H1 (cell line): ENCODE measurements around the gene LAMB1. TPM values are rescaled to one million over a fixed set of nuclear protein-coding genes. Genes with fewer than 3 reads are reported as not detected.

Experiments used
- CTCF ChIA-PET: fragments of 300-600 bp; sonication (Branson Sonifier 250); formaldehyde crosslinking; loops from one replicate; lab custom pipeline; 2021; ENCODE audit not compliant: partially characterized antibody; lab: Charles Lee
- POLR2A ChIA-PET: fragments of 300-600 bp; sonication (Branson Sonifier 250); formaldehyde crosslinking; loops from one replicate; lab custom pipeline; 2021; ENCODE audit warnings: inconsistent platforms; ENCODE audit not compliant: partially characterized antibody; lab: Charles Lee
- DNase-seq, 2 experiments: peaks; one replicate each; pipeline versions ENCODE4 v3.0.0 to v3.0.0-alpha.2; 2010 to 2022; ENCODE audit warnings: low spot score in 2 of 2, low read depth in 1 of 2, mixed read lengths in 1 of 2
- FAIRE-seq: peaks from 2 replicates; lab custom pipeline; 2011; peaks lifted over from hg19 to GRCh38; lab: Jason Lieb, UNC
- H2AFZ ChIP-seq: 2 replicates; pipeline ENCODE4 v1.8.1; 2012; ENCODE audit warnings: low read length, inconsistent platforms
- H2AK5ac ChIP-seq: 2 replicates; pipeline ENCODE4 v1.6.1; 2013; ENCODE audit warnings: low read depth, low read length
- H2BK120ac ChIP-seq: replicated peaks from 2 replicates; pipeline ENCODE3; 2013; ENCODE audit warnings: low read depth, low read length, inconsistent platforms
- H2BK12ac ChIP-seq: 2 replicates; pipeline ENCODE4 v1.6.1; 2013; ENCODE audit warnings: low read depth, low read length
- H2BK15ac ChIP-seq: 2 replicates; pipeline ENCODE4 v1.6.1; 2013; ENCODE audit warnings: low read length
- H2BK20ac ChIP-seq: 2 replicates; pipeline ENCODE4 v1.6.1; 2013; ENCODE audit warnings: low read length
- H2BK5ac ChIP-seq: 2 replicates; pipeline ENCODE4 v1.6.1; 2013; ENCODE audit warnings: low read depth, low read length
- H3K14ac ChIP-seq: 2 replicates; pipeline ENCODE4 v1.6.1; 2013; ENCODE audit warnings: inconsistent platforms; ENCODE audit not compliant: insufficient read length
- H3K18ac ChIP-seq: 2 replicates; pipeline ENCODE4 v1.6.1; 2013; ENCODE audit warnings: low read length; ENCODE audit errors: extremely low read depth
- H3K23ac ChIP-seq: 2 replicates; pipeline ENCODE4 v1.6.1; 2013; ENCODE audit warnings: inconsistent platforms; ENCODE audit not compliant: insufficient read length
- H3K23me2 ChIP-seq: 2 replicates; pipeline ENCODE4 v1.6.1; 2013; ENCODE audit warnings: low read depth, low read length
- H3K27ac ChIP-seq: 2 replicates; pipeline ENCODE4 v1.6.1; 2011; ENCODE audit warnings: low read depth, low read length, inconsistent platforms
- H3K27me3 ChIP-seq, 4 experiments: replicated peaks in 1 of 4; 1 replicate in 1 of 4; 2 replicates in 3 of 4; pipeline versions ENCODE4 v1.6.1 to v1.8.1; 2011 to 2013; ENCODE audit warnings: low read length in 3 of 4, mild to moderate bottlenecking in 3 of 4, inconsistent platforms in 2 of 4, mixed read lengths in 2 of 4, moderate library complexity in 1 of 4; ENCODE audit not compliant: control insufficient read depth in 3 of 4, insufficient read depth in 3 of 4; ENCODE audit errors: extremely low read depth in 1 of 4
- H3K36me3 ChIP-seq, 4 experiments: 2 replicates each; pipeline versions ENCODE4 v1.6.1 to v1.8.1; 2011 to 2013; ENCODE audit warnings: mild to moderate bottlenecking in 4 of 4, low read length in 3 of 4, moderate library complexity in 2 of 4, control low read depth in 1 of 4, inconsistent platforms in 1 of 4; ENCODE audit not compliant: insufficient read depth in 4 of 4, control insufficient read depth in 2 of 4
- H3K4ac ChIP-seq: replicated peaks from 2 replicates; pipeline ENCODE3; 2013; ENCODE audit warnings: low read length, low read depth, mixed read lengths, inconsistent platforms; ENCODE audit not compliant: insufficient read length
- H3K4me1 ChIP-seq, 4 experiments: replicated peaks in 1 of 4; 1 replicate in 1 of 4; 2 replicates in 3 of 4; pipeline versions ENCODE4 v1.6.1 to v1.8.1; 2011 to 2013; ENCODE audit warnings: low read length in 3 of 4, inconsistent platforms in 2 of 4, mixed read lengths in 1 of 4; ENCODE audit not compliant: insufficient read depth in 4 of 4, control insufficient read depth in 3 of 4
- H3K4me2 ChIP-seq, 2 experiments: 2 replicates each; pipeline versions ENCODE4 v1.6.1 to v1.8.1; 2011 to 2013; ENCODE audit warnings: low read depth in 2 of 2, low read length in 2 of 2, control low read depth in 1 of 2, inconsistent platforms in 1 of 2, mild to moderate bottlenecking in 1 of 2; ENCODE audit not compliant: insufficient read depth in 1 of 2
- H3K4me3 ChIP-seq, 4 experiments: fragments of 200-600, 300-600 bp in 1 of 4; sonication (generic), shearing (Covaris generic), sonication (Bioruptor Twin) in 1 of 4; 2 replicates each; pipeline versions ENCODE4 v1.5.1 to v1.8.1; 2011 to 2016; ENCODE audit warnings: low read length in 4 of 4, low read depth in 3 of 4, control low read depth in 2 of 4, inconsistent platforms in 2 of 4, mild to moderate bottlenecking in 2 of 4, mixed read lengths in 1 of 4, moderate library complexity in 1 of 4; ENCODE audit not compliant: insufficient read depth in 2 of 4; ENCODE audit errors: extremely low read depth in 1 of 4
- H3K56ac ChIP-seq: replicated peaks from 2 replicates; pipeline ENCODE3; 2013; ENCODE audit warnings: low read depth, mild to moderate bottlenecking, mixed read lengths, low read length, inconsistent platforms; ENCODE audit not compliant: insufficient read length
- H3K79me1 ChIP-seq: 2 replicates; pipeline ENCODE4 v1.6.1; 2013; ENCODE audit warnings: low read depth, low read length, control low read depth
- H3K79me2 ChIP-seq, 2 experiments: 2 replicates each; pipeline versions ENCODE4 v1.6.1 to v1.8.1; 2012 to 2013; ENCODE audit warnings: low read length in 2 of 2, mild to moderate bottlenecking in 2 of 2, inconsistent platforms in 1 of 2; ENCODE audit not compliant: insufficient read depth in 2 of 2, control insufficient read depth in 1 of 2
- H3K9ac ChIP-seq, 4 experiments: replicated peaks in 1 of 4; 1 replicate in 1 of 4; 2 replicates in 3 of 4; pipeline versions ENCODE4 v1.6.1 to v1.8.1; 2011 to 2013; ENCODE audit warnings: low read depth in 3 of 4, low read length in 3 of 4, control low read depth in 2 of 4, mild to moderate bottlenecking in 2 of 4, moderate library complexity in 2 of 4, inconsistent platforms in 1 of 4; ENCODE audit errors: extremely low read depth in 1 of 4
- H3K9me3 ChIP-seq, 2 experiments: 2 replicates each; pipeline versions ENCODE4 v1.6.1 to v1.8.1; 2012 to 2013; ENCODE audit warnings: mild to moderate bottlenecking in 2 of 2, moderate library complexity in 2 of 2, control low read depth in 1 of 2, inconsistent platforms in 1 of 2, low read depth in 1 of 2, low read length in 1 of 2, mixed read lengths in 1 of 2; ENCODE audit not compliant: insufficient read depth in 2 of 2
- H4K20me1 ChIP-seq, 2 experiments: replicated peaks in 1 of 2; 2 replicates each; pipeline versions ENCODE3 to v1.8.1; 2011 to 2013; ENCODE audit warnings: inconsistent platforms in 2 of 2, low read length in 2 of 2, mild to moderate bottlenecking in 1 of 2; ENCODE audit not compliant: insufficient read depth in 2 of 2, control insufficient read depth in 1 of 2
- H4K5ac ChIP-seq: 2 replicates; pipeline ENCODE4 v1.6.1; 2013; ENCODE audit warnings: low read length, low read depth, mixed read lengths, inconsistent platforms; ENCODE audit not compliant: insufficient read length
- H4K8ac ChIP-seq: 2 replicates; pipeline ENCODE4 v1.8.0; 2013; ENCODE audit warnings: mild to moderate bottlenecking, moderate library complexity, low read length, inconsistent platforms; ENCODE audit not compliant: insufficient read depth; ENCODE audit errors: extremely low read depth
- H4K91ac ChIP-seq: replicated peaks from 2 replicates; pipeline ENCODE3; 2013; ENCODE audit warnings: low read length, mixed read lengths, inconsistent platforms; ENCODE audit not compliant: insufficient read length
- ASH2L ChIP-seq: fragments of 200-600, 300-600 bp; sonication (generic); IDR thresholded peaks from one replicate; pipeline ENCODE4 v1.7.1; 2017; ENCODE audit warnings: low read length
- BCL11A ChIP-seq, 2 experiments: IDR thresholded peaks; one replicate each; pipeline ENCODE4 v1.6.1; 2011; ENCODE audit warnings: low read depth in 2 of 2, low read length in 2 of 2, mild to moderate bottlenecking in 2 of 2
- BRCA1 ChIP-seq: IDR thresholded peaks from 2 replicates; pipeline ENCODE4 v1.6.1; 2012; ENCODE audit warnings: low read depth, low read length, improper control_type of control experiment
- EZH2 ChIP-seq: fragments of 200-600 bp; sonication (generic); IDR thresholded peaks from 2 replicates; pipeline ENCODE4 v1.7.1; 2012; ENCODE audit warnings: low read depth, mild to moderate bottlenecking, moderate library complexity, low read length, inconsistent platforms; ENCODE audit not compliant: severe bottlenecking
- GTF2F1 ChIP-seq: IDR thresholded peaks from 2 replicates; pipeline ENCODE4 v1.6.1; 2012; ENCODE audit warnings: low read depth, low read length, improper control_type of control experiment, borderline replicate concordance
- KDM5A ChIP-seq: fragments of 200-600 bp; IDR thresholded peaks from 2 replicates; pipeline ENCODE4 v1.7.1; 2012; ENCODE audit warnings: mild to moderate bottlenecking, low read length, inconsistent platforms, mixed read lengths
- NRF1 ChIP-seq: IDR thresholded peaks from 2 replicates; pipeline ENCODE4 v1.6.1; 2011; ENCODE audit warnings: mild to moderate bottlenecking, low read depth, low read length, improper control_type of control experiment
- TBP ChIP-seq: IDR thresholded peaks from 2 replicates; pipeline ENCODE4 v1.6.1; 2011; ENCODE audit warnings: low read depth, low read length, improper control_type of control experiment
- USF2 ChIP-seq: IDR thresholded peaks from 2 replicates; pipeline ENCODE4 v1.6.1; 2011; ENCODE audit warnings: low read length, improper control_type of control experiment
- YY1 ChIP-seq: IDR thresholded peaks from 2 replicates; pipeline ENCODE4 v1.6.1; 2011; ENCODE audit warnings: low read depth, mild to moderate bottlenecking, low read length
- ZNF274 ChIP-seq: IDR thresholded peaks from 2 replicates; pipeline ENCODE4 v1.7.0; 2012; ENCODE audit warnings: low read length, borderline replicate concordance; ENCODE audit errors: extremely low read depth
- whole genome bisulfite sequencing, 2 experiments: shearing (Covaris generic) in 1 of 2; methylation state at CpG; one replicate each; pipeline versions ENCODE4 v1.1.6 to v1.1.7; 2013 to 2015; ENCODE audit warnings: low lambda C conversion rate in 2 of 2, mixed read lengths in 2 of 2, inconsistent platforms in 1 of 2, low coverage in 1 of 2, missing lambda C conversion rate in 1 of 2; ENCODE audit not compliant: insufficient replicate concordance in 2 of 2, insufficient coverage in 1 of 2, insufficient read length in 1 of 2; ENCODE audit errors: extremely low coverage in 1 of 2, missing lambda C conversion rate in 1 of 2; 5-methylcytosine and 5-hydroxymethylcytosine counted together
- polyA plus RNA-seq, 7 experiments: library from polyadenylated mRNA; depleted of rRNA in 3 of 7; stranded (reverse) in 5 of 7; unstranded in 2 of 7; fragments of >200 nt in 5 of 7; fragments of 200-250 nt in 2 of 7; gene quantifications; 1 replicate in 5 of 7; 2 replicates in 1 of 7; 4 replicates in 1 of 7; pipeline versions ENCODE4 v1.2.1 to v1.2.3, GENCODE V29; 2011 to 2013; ENCODE audit warnings: missing spikeins in 2 of 7, mixed read lengths in 2 of 7
- total RNA-seq: library from RNA; stranded (reverse); fragmentation: NEBNext Ultra II Directional; extraction: Animal tissue kit (Norgen Biotek cat#: 25700); gene quantifications from 2 replicates; pipeline ENCODE4 v1.2.1, GENCODE V29; 2021

LAMB1 gene
- total and polyA plus RNA-seq, 2 of the 8 experiments (the other 6 are each of a cell fraction or from before 2014, with no cell fraction given): 31.9 to 38.5 TPM

GRCh38 chr7:107972941-107973376, 30.0 kb downstream of the LAMB1 start:
- no peak overlapping the region for H3K14ac ChIP-seq
- H2BK15ac ChIP-seq: no peak overlapping the region
- H2AK5ac ChIP-seq: no peak overlapping the region
- H4K20me1 ChIP-seq: no peaks in the 10 kb centered on the region
- H4K91ac ChIP-seq: no peak overlapping the region
- CTCF ChIA-PET: interaction anchor here (0.8 to 2.7 kb wide), 4 partner anchors 10 to 44 kb away, joined by 3 to 19 read pairs (median 6); no protein-coding TSS in a partner anchor
- H3K4me2 ChIP-seq: no peak overlapping the region
- no peak overlapping the region for H3K56ac ChIP-seq
- no peak for FAIRE-seq
- H3K23me2 ChIP-seq: no peaks in the 10 kb centered on the region
- H3K9me3 ChIP-seq: no peaks in the 10 kb centered on the region
- H3K9ac ChIP-seq: no peak overlapping the region
- no peak overlapping the region for H3K27ac ChIP-seq
- H3K79me1 ChIP-seq: no peaks in the 10 kb centered on the region
- POLR2A ChIA-PET: no interaction called here
- H4K5ac ChIP-seq: no peak overlapping the region
- no peak for DNase-seq
- no peak overlapping the region for H3K4me3 ChIP-seq
- 92% methylated on average over 8 of the region's 8 CpGs; no CpG with 5 or more reads in 1 of the 2 experiments for WGBS, 2 experiments
- no peak overlapping the region for H3K23ac ChIP-seq
- no peak overlapping the region for H2BK20ac ChIP-seq
- H3K27me3 ChIP-seq: no peaks in the 10 kb centered on the region
- TF ChIP-seq KDM5A: no peak
- TF ChIP-seq ASH2L: no peak
- TF ChIP-seq USF2: no peak
- TF ChIP-seq ZNF274: no peak
- no peak for TF ChIP-seq BCL11A (IDR thresholded peaks at IDR 0.05; ENCODE audit: low read depth in 2 of 2, low read length in 2 of 2)
- no peak for TF ChIP-seq TBP
- no peak for TF ChIP-seq BRCA1
- TF ChIP-seq EZH2: no peak
- no peak for TF ChIP-seq YY1
- no peak for TF ChIP-seq GTF2F1
- no peak for TF ChIP-seq NRF1
- H3K4me1 ChIP-seq: peaks cover 0 to 6% (median 3%) of the 10 kb centered on the region in 4 experiments; a peak in 5 of 7 replicates
- H2BK120ac ChIP-seq: no peak overlapping the region
- no peak overlapping the region for H4K8ac ChIP-seq
- no peak overlapping the region for H2AFZ ChIP-seq
- no peak overlapping the region for H2BK12ac ChIP-seq
- H3K36me3 ChIP-seq: peaks cover 3 to 38% (median 10%) of the 10 kb centered on the region in 4 experiments; a peak in 7 of 8 replicates
- no peak overlapping the region for H3K4ac ChIP-seq
- H2BK5ac ChIP-seq: no peak overlapping the region
- no peaks in the 10 kb centered on the region for H3K79me2 ChIP-seq
- no peak overlapping the region for H3K18ac ChIP-seq
